HG02870 (cell line): ENCODE data around the gene TANGO6.

Source experiments
- ATAC-seq: cut with Tn5 transposase; IDR thresholded peaks from one replicate; pipeline ENCODE4 v1.9.1; 2021; ENCODE audit warnings: mild to moderate bottlenecking, moderate library complexity; ENCODE audit not compliant: unreplicated experiment

Gene TANGO6

GRCh38 chr16:69088684-69089083 lies 245.4 kb downstream of the TANGO6 start:
- ATAC-seq: no peak

GRCh38 chr16:69089091-69089910 lies 246.0 kb downstream of the TANGO6 start:
- ATAC-seq: no peak

GRCh38 chr16:69093974-69094373 lies 250.6 kb downstream of the TANGO6 start:
- ATAC-seq: no peak

GRCh38 chr16:69094501-69094900 lies 251.2 kb downstream of the TANGO6 start:
- no peak for ATAC-seq

GRCh38 chr16:69095193-69095592 lies 251.9 kb downstream of the TANGO6 start:
- no peak for ATAC-seq

GRCh38 chr16:69100071-69100691 lies 256.9 kb downstream of the TANGO6 start:
- no peak for ATAC-seq

GRCh38 chr16:69105501-69106361 lies 262.4 kb downstream of the TANGO6 start, which contains the start of gene HAS3:
Gene HAS3, plus strand, starts transcription at chr16:69105653. Its CDS starts 3,743 bp downstream, at chr16:69109396.
- no peak for ATAC-seq

- no peak for ATAC-seq
These were observed 263.4 kb downstream of the TANGO6 start for GRCh38 chr16:69106491-69107315.

GRCh38 chr16:69107316-69107962 lies 264.1 kb downstream of the TANGO6 start:
- no peak for ATAC-seq

- ATAC-seq: no peak
These were observed 265.0 kb downstream of the TANGO6 start for GRCh38 chr16:69108064-69108904.

- no peak for ATAC-seq
These were observed 265.5 kb downstream of the TANGO6 start for GRCh38 chr16:69108905-69109252.

GRCh38 chr16:69109486-69110270 lies 266.3 kb downstream of the TANGO6 start:
- no peak for ATAC-seq

- ATAC-seq: no peak
These were observed 267.1 kb downstream of the TANGO6 start for GRCh38 chr16:69110406-69110805.

GRCh38 chr16:69111216-69111875 lies 268.0 kb downstream of the TANGO6 start:
- no peak for ATAC-seq

- no peak for ATAC-seq
These were observed 268.5 kb downstream of the TANGO6 start for GRCh38 chr16:69111876-69112230.

- peak; percentile 75 for ATAC-seq
These were observed 269.2 kb downstream of the TANGO6 start for GRCh38 chr16:69112285-69113129.

- no peak for ATAC-seq
These were observed 269.9 kb downstream of the TANGO6 start for GRCh38 chr16:69113216-69113615.
